Psoas muscle (tissue), 8 donors: ENCODE measurements around the gene NIPAL1. TPM values are rescaled to one million over a fixed set of nuclear protein-coding genes. Genes with fewer than 3 reads are reported as not detected.

ENCODE experiments used
- ATAC-seq, 4 donors: fragments of 200-7000 bp; cut with Tn5 transposase; one replicate each; pipeline ENCODE4 v1.9.1; 2020; ENCODE audit warnings: moderate library complexity in 3 of 4, mild to moderate bottlenecking in 2 of 4
- DNase-seq, 2 donors: peaks; one replicate each; pipeline ENCODE4 v3.0.0-alpha.2; 2020
- H3K27ac ChIP-seq: fragments of 200-600 bp; one replicate; pipeline ENCODE4 v1.8.0; 2022
- H3K27me3 ChIP-seq, 3 donors: fragments of 200-600 bp in 1 of 3; one replicate each; pipeline versions ENCODE4 v1.6.1 to v1.8.0; 2013 to 2022; ENCODE audit warnings: low read length in 2 of 3, mild to moderate bottlenecking in 2 of 3, moderate library complexity in 1 of 3; ENCODE audit not compliant: insufficient read depth in 3 of 3
- H3K36me3 ChIP-seq, 2 donors: fragments of 200-600 bp in 1 of 2; one replicate each; pipeline versions ENCODE4 v1.6.1 to v1.8.0; 2013 to 2022; ENCODE audit warnings: low read depth in 1 of 2, mild to moderate bottlenecking in 1 of 2, moderate library complexity in 1 of 2; ENCODE audit not compliant: insufficient read depth in 1 of 2
- H3K4me1 ChIP-seq: fragments of 200-600 bp; one replicate; pipeline ENCODE4 v1.8.0; 2022
- H3K4me3 ChIP-seq: fragments of 200-600 bp; one replicate; pipeline ENCODE4 v1.8.0; 2022; ENCODE audit warnings: mild to moderate bottlenecking
- H3K9me3 ChIP-seq: fragments of 200-600 bp; one replicate; pipeline ENCODE4 v1.8.0; 2022
- CTCF ChIP-seq: fragments of 200-600 bp; IDR thresholded peaks from one replicate; pipeline ENCODE4 v1.8.0; 2022; ENCODE audit warnings: antibody characterized with exemption
- WGBS, 3 donors: extraction: QIAGEN DNeasy Blood & Tissue Kit; methylation state at CpG; one replicate each; pipeline versions ENCODE4 v1.1.6 to v1.1.7; 2013; 5-methylcytosine and 5-hydroxymethylcytosine counted together
- intact Hi-C, 2 donors: fragments of 100-400 bp; cut with DNase I; formaldehyde crosslinking; loops; one replicate each; pipeline versions ENCODE4 v1.11.0 to v1.14.2; 2022
- polyA plus RNA-seq, 3 donors: library from polyadenylated mRNA; stranded (reverse); fragments of 200-250 nt; gene quantifications; one replicate each; pipeline ENCODE4 v1.2.3, GENCODE V29; 2013
- total RNA-seq, 4 donors: library from RNA; stranded (reverse); fragmentation: NEBNext Ultra II Directional in 2 of 4; extraction: Animal tissue kit (Norgen Biotek cat#: 25700) in 2 of 4; gene quantifications; one replicate each; pipeline versions ENCODE4 v1.2.1 to v1.2.4, GENCODE V29; 2021 to 2023
- donor health status: healthy with polysubstance abuse.
- donor health status: DM: no; HTN: no; CAD: no; lungs with moderate emphysema.
- donor health status: Bipolar disorder and iron deficiency.
- donor health status: healthy.
- donor health status: DM: yes; HTN: yes; CAD: no.
- donor health status: DM: no; HTN: no; CAD: no.
- donor health status: DM: no; HTN: no; CAD: no.
- donor health status: DM: yes; HTN: yes; CAD: no.

The NIPAL1 gene
- total and polyA plus RNA-seq, 7 donors = 0.41 to 2.3 (median 0.79) TPM

- no peak overlapping the region for H3K27ac ChIP-seq
- WGBS, 3 donors = 56 to 58% (median 57%) methylated on average over 3 of the region's 3 CpGs
- intact Hi-C loops = no loop called here
Measured at GRCh38 chr4:48012824-48013223, 3.7 kb upstream of the NIPAL1 start.

GRCh38 chr4:48015216-48015615, 1.4 kb upstream of the NIPAL1 start:
- WGBS, 3 donors = 92 to 98% (median 97%) methylated on average over 4 of the region's 4 CpGs
- intact Hi-C loops = loop anchor here in 1 of 2 donors (5.0 kb wide), 1 partner anchor 72 kb away; no protein-coding TSS in a partner anchor

More at GRCh38 chr4:48012824-48013223, 3.7 kb upstream of the NIPAL1 start:
- H3K9me3 ChIP-seq = no peaks in the 10 kb centered on the region
- H3K4me1 ChIP-seq = no peaks in the 10 kb centered on the region
- ATAC-seq = no peak
- H3K4me3 ChIP-seq = peak overlapping the region; percentile 26
- H3K36me3 ChIP-seq = no peaks in the 10 kb centered on the region
- no peaks in the 10 kb centered on the region for H3K27me3 ChIP-seq
- no peak for DNase-seq
- TF ChIP-seq CTCF = no peak

GRCh38 chr4:48015678-48016077, 894 bp upstream of the NIPAL1 start:
- no peak for ATAC-seq
- Histone ChIP-seq H3K4me1 (no peaks in the 10 kb centered on the region), H3K27me3 (no peaks in the 10 kb centered on the region), H3K9me3 (no peaks in the 10 kb centered on the region), H3K27ac (peak overlapping the region; percentile 84), H3K4me3 (peak overlapping the region; percentile 87), H3K36me3 (no peaks in the 10 kb centered on the region)
- TF ChIP-seq CTCF = no peak
- intact Hi-C loops = loop anchor here in 1 of 2 donors (5.0 kb wide), 1 partner anchor 72 kb away; no protein-coding TSS in a partner anchor
- 87 to 93% (median 89%) methylated on average over 5 of the region's 5 CpGs for WGBS, 3 donors
- no peak for DNase-seq

More at GRCh38 chr4:48015216-48015615, 1.4 kb upstream of the NIPAL1 start:
- Histone ChIP-seq H3K27ac (no peak overlapping the region), H3K4me1 (no peaks in the 10 kb centered on the region), H3K27me3 (no peaks in the 10 kb centered on the region), H3K9me3 (no peaks in the 10 kb centered on the region), H3K4me3 (no peak overlapping the region), H3K36me3 (no peaks in the 10 kb centered on the region)
- no peak for DNase-seq
- no peak for ATAC-seq
- TF ChIP-seq CTCF = no peak

GRCh38 chr4:48017108-48017571, 568 bp downstream of the NIPAL1 start:
- H3K4me3 ChIP-seq = peak overlapping the region; percentile 87
- no peak for TF ChIP-seq CTCF
- DNase-seq (peak; percentile 39 to 55), ATAC-seq (peak; percentile 59 to 77 (median 68))
- WGBS, 3 donors = 1 to 2% (median 1%) methylated on average over 33 to 35 of the region's 35 CpGs
- peaks cover under 1% of the 10 kb centered on the region for H3K4me1 ChIP-seq
- no peaks in the 10 kb centered on the region for H3K27me3 ChIP-seq
- H3K36me3 ChIP-seq = no peaks in the 10 kb centered on the region
- intact Hi-C loops = loop anchor here in 1 of 2 donors (5.0 kb wide), 1 partner anchor 70 kb away; no protein-coding TSS in a partner anchor
- H3K27ac ChIP-seq = peak overlapping the region; percentile 84
- H3K9me3 ChIP-seq = no peaks in the 10 kb centered on the region

- WGBS, 3 donors = 52 to 76% (median 62%) methylated on average over 2 of the region's 2 CpGs
- no peak overlapping the region for H3K4me3 ChIP-seq
- no peaks in the 10 kb centered on the region for H3K36me3 ChIP-seq
- H3K9me3 ChIP-seq = no peaks in the 10 kb centered on the region
- H3K4me1 ChIP-seq = peaks cover 4% of the 10 kb centered on the region
- no peak for TF ChIP-seq CTCF
- intact Hi-C loops = loop anchor here in 1 of 2 donors (5.0 kb wide), 1 partner anchor 69 kb away; no protein-coding TSS in a partner anchor
- H3K27me3 ChIP-seq = no peaks in the 10 kb centered on the region
- H3K27ac ChIP-seq = no peak overlapping the region
- ATAC-seq (no peak), DNase-seq (no peak)
Measured at GRCh38 chr4:48018112-48018511, 1.5 kb downstream of the NIPAL1 start.
